GM19324 (cell line): ENCODE measurements around the gene CUX1.

Source experiments
- ATAC-seq: cut with Tn5 transposase; IDR thresholded peaks from one replicate; pipeline ENCODE4 v1.9.1; 2021; ENCODE audit warnings: mild to moderate bottlenecking, moderate library complexity; ENCODE audit not compliant: unreplicated experiment, low FRiP score

CUX1 gene

GRCh38 chr7:101890749-101891523 is 73.5 kb downstream of the CUX1 start:
- ATAC-seq, result no peak

- no peak for ATAC-seq
Measured at GRCh38 chr7:101891936-101892640, 74.7 kb downstream of the CUX1 start.

GRCh38 chr7:101893341-101894082 is 76.1 kb downstream of the CUX1 start:
- ATAC-seq, result no peak

GRCh38 chr7:101896316-101896715 is 78.9 kb downstream of the CUX1 start:
- ATAC-seq, result no peak

GRCh38 chr7:101896941-101897340 is 79.5 kb downstream of the CUX1 start:
- no peak for ATAC-seq

GRCh38 chr7:101898106-101898505 is 80.7 kb downstream of the CUX1 start:
- no peak for ATAC-seq

GRCh38 chr7:101899616-101900015 is 82.2 kb downstream of the CUX1 start:
- ATAC-seq, result no peak

GRCh38 chr7:101900103-101900502 is 82.7 kb downstream of the CUX1 start:
- no peak for ATAC-seq

GRCh38 chr7:101901661-101902491 is 84.5 kb downstream of the CUX1 start:
- no peak for ATAC-seq

GRCh38 chr7:101902680-101903514 is 85.5 kb downstream of the CUX1 start:
- no peak for ATAC-seq

GRCh38 chr7:101903515-101903868 is 86.1 kb downstream of the CUX1 start:
- no peak for ATAC-seq

- ATAC-seq, result no peak
Measured at GRCh38 chr7:101904019-101904418, 86.6 kb downstream of the CUX1 start.

GRCh38 chr7:101905203-101905865 is 87.9 kb downstream of the CUX1 start:
- no peak for ATAC-seq

- ATAC-seq, result no peak
Measured at GRCh38 chr7:101906291-101907240, 89.1 kb downstream of the CUX1 start.

- ATAC-seq, result no peak
Measured at GRCh38 chr7:101910991-101911799, 93.8 kb downstream of the CUX1 start.

- ATAC-seq, result no peak
Measured at GRCh38 chr7:101911800-101912715, 94.6 kb downstream of the CUX1 start.
